DND-41 (cell line): ENCODE data around the gene TSC2.
A peak's percentile ranks its signal among the peaks of the same experiment; 100 is the strongest.

Experiments
- ATAC-seq: fragments of 200-7000 bp; cut with Tn5 transposase; 3 replicates; pipeline ENCODE4 v1.9.1; 2021; ENCODE audit warnings: low read depth; ENCODE audit not compliant: insufficient read depth
- DNase-seq: peaks from one replicate; pipeline ENCODE4 v3.0.0-alpha.2; 2020
- H2AFZ ChIP-seq: 2 replicates; pipeline ENCODE4 v1.6.0; 2012; ENCODE audit warnings: low read depth, low read length
- H3K27ac ChIP-seq: 2 replicates; pipeline ENCODE4 v1.5.1; 2012; ENCODE audit warnings: low read length, inconsistent platforms
- H3K27me3 ChIP-seq: fragments of 200-600 bp; sonication (generic); 2 replicates; pipeline ENCODE4 v1.6.0; 2012; ENCODE audit warnings: low read length, mild to moderate bottlenecking, inconsistent platforms; ENCODE audit not compliant: insufficient read depth, poor library complexity
- H3K36me3 ChIP-seq: 2 replicates; pipeline ENCODE4 v1.5.1; 2012; ENCODE audit warnings: low read length, inconsistent platforms; ENCODE audit not compliant: insufficient read depth
- H3K4me1 ChIP-seq: 2 replicates; pipeline ENCODE4 v1.5.1; 2012; ENCODE audit warnings: mild to moderate bottlenecking, low read length; ENCODE audit not compliant: insufficient read depth
- H3K4me2 ChIP-seq: 2 replicates; pipeline ENCODE4 v1.6.0; 2012; ENCODE audit warnings: mild to moderate bottlenecking, moderate library complexity, low read length, inconsistent platforms; ENCODE audit not compliant: insufficient read depth
- H3K4me3 ChIP-seq, 2 experiments: fragments of 200-600 bp in 1 of 2; shearing (Covaris generic) in 1 of 2; 2 replicates each; pipeline ENCODE4 v1.5.1; 2012 to 2016; ENCODE audit warnings: inconsistent platforms in 2 of 2, low read length in 2 of 2, mild to moderate bottlenecking in 2 of 2, low read depth in 1 of 2, moderate library complexity in 1 of 2
- H3K79me2 ChIP-seq: 2 replicates; pipeline ENCODE4 v1.6.0; 2012; ENCODE audit warnings: low read length, inconsistent platforms; ENCODE audit not compliant: insufficient read depth
- H3K9ac ChIP-seq: 2 replicates; pipeline ENCODE4 v1.6.0; 2012; ENCODE audit warnings: low read depth, mild to moderate bottlenecking, inconsistent platforms, low read length, moderate library complexity
- H3K9me3 ChIP-seq: 2 replicates; pipeline ENCODE4 v1.5.1; 2012; ENCODE audit warnings: low read length, moderate library complexity, mild to moderate bottlenecking, inconsistent platforms; ENCODE audit not compliant: insufficient read depth, severe bottlenecking
- H4K20me1 ChIP-seq: 2 replicates; pipeline ENCODE4 v1.6.0; 2012; ENCODE audit warnings: low read length; ENCODE audit not compliant: insufficient read depth
- CTCF ChIP-seq: IDR thresholded peaks from 2 replicates; pipeline ENCODE4 v1.5.1; 2012; ENCODE audit warnings: borderline replicate concordance, low read length, moderate library complexity, mild to moderate bottlenecking; ENCODE audit not compliant: poor library complexity, severe bottlenecking; ENCODE audit errors: extremely low read depth
- EZH2 ChIP-seq: IDR thresholded peaks from 3 replicates; pipeline ENCODE4 v1.6.1; 2012; ENCODE audit warnings: borderline replicate concordance, low read depth, mild to moderate bottlenecking, moderate library complexity, low read length, inconsistent platforms; ENCODE audit not compliant: severe bottlenecking

Gene TSC2

GRCh38 chr16:2045965-2046892, 1.6 kb upstream of the TSC2 start:
- H3K9ac ChIP-seq = peak overlapping the region; percentile 77
- H3K4me2 ChIP-seq = peak overlapping the region; percentile 78
- ATAC-seq = no peak
- no peak overlapping the region; the same call in 1 of the 2 replicates for H3K27ac ChIP-seq
- no peaks in the 10 kb centered on the region for H3K27me3 ChIP-seq
- H3K79me2 ChIP-seq = peaks cover 36% of the 10 kb centered on the region
- no peaks in the 10 kb centered on the region for H3K9me3 ChIP-seq
- TF ChIP-seq EZH2 (no peak), CTCF (no peak)
- 0 out of 2 replicates have a peak, but pooled peaks cover 2% of the 10 kb centered on the region for H4K20me1 ChIP-seq
- H3K4me1 ChIP-seq = peaks cover 31% of the 10 kb centered on the region
- H3K36me3 ChIP-seq = peaks cover 41% of the 10 kb centered on the region
- DNase-seq = no peak
- no peak overlapping the region; the same call in 1 of the 2 replicates for H2AFZ ChIP-seq
- peak overlapping the region in 1 of 2 experiments; percentile 66; a peak in 2 of 4 replicates for H3K4me3 ChIP-seq

GRCh38 chr16:2046893-2047329, 874 bp upstream of the TSC2 start:
- DNase-seq = no peak
- peak overlapping the region; percentile 77 for H3K9ac ChIP-seq
- H3K36me3 ChIP-seq = peaks cover 46% of the 10 kb centered on the region
- peaks cover 31% of the 10 kb centered on the region for H3K4me1 ChIP-seq
- no peaks in the 10 kb centered on the region for H3K27me3 ChIP-seq
- peaks cover 36% of the 10 kb centered on the region for H3K79me2 ChIP-seq
- H3K4me3 ChIP-seq = peak overlapping the region; percentile 66 to 96
- peak overlapping the region; percentile 94 for H2AFZ ChIP-seq
- TF ChIP-seq CTCF (no peak), EZH2 (no peak)
- no peaks in the 10 kb centered on the region for H3K9me3 ChIP-seq
- H4K20me1 ChIP-seq = 0 out of 2 replicates have a peak, but pooled peaks cover 2% of the 10 kb centered on the region
- peak overlapping the region; percentile 72 for H3K27ac ChIP-seq
- ATAC-seq = no peak; the same call in 2 of the 3 replicates
- peak overlapping the region; percentile 78 for H3K4me2 ChIP-seq

- Histone ChIP-seq H3K36me3 (peaks cover 56% of the 10 kb centered on the region), H3K79me2 (peaks cover 36% of the 10 kb centered on the region), H3K9ac (peak overlapping the region; percentile 77), H3K27me3 (no peaks in the 10 kb centered on the region), H3K4me2 (peak overlapping the region; percentile 78), H4K20me1 (0 out of 2 replicates have a peak, but pooled peaks cover 2% of the 10 kb centered on the region), H3K4me3 (peak overlapping the region; percentile 66 to 96), H3K27ac (peak overlapping the region; percentile 26), H2AFZ (peak overlapping the region; percentile 79), H3K4me1 (peaks cover 31% of the 10 kb centered on the region), H3K9me3 (no peaks in the 10 kb centered on the region)
- ATAC-seq (no peak; the same call in 1 of the 3 replicates), DNase-seq (no peak)
- TF ChIP-seq EZH2 (no peak), CTCF (no peak)
These were observed 345 bp downstream of the TSC2 start for GRCh38 chr16:2048116-2048543.
